Mammary epithelial cell (primary cell): ENCODE results near the gene DYRK1A.

Experiments used
- CTCF ChIP-seq, 2 donors: IDR thresholded peaks in 1 of 2; conservative IDR thresholded peaks in 1 of 2; 2 replicates each; pipeline ENCODE4 v1.5.1; 2011 to 2012; ENCODE audit warnings: inconsistent platforms in 2 of 2, low read length in 2 of 2, mild to moderate bottlenecking in 2 of 2, control low read depth in 1 of 2, low read depth in 1 of 2; ENCODE audit not compliant: insufficient read depth in 1 of 2; ENCODE audit errors: extremely low read depth in 1 of 2
- EZH2 ChIP-seq: IDR thresholded peaks from 2 replicates; pipeline ENCODE4 v1.6.1; 2012; ENCODE audit warnings: low read length, inconsistent platforms, borderline replicate concordance

GRCh38 chr21:37513383-37513782 lies 146.8 kb downstream of the DYRK1A start:
- TF ChIP-seq CTCF (conservative IDR thresholded peaks at IDR 0.05 in 1 of 2, IDR thresholded peaks at IDR 0.05 in 1 of 2; ENCODE audit: extremely low read depth in 1 of 2, insufficient read depth in 1 of 2, low read depth in 1 of 2, low read length in 2 of 2) (no peak), EZH2 (no peak)
